ENCODE results near the gene SLCO1A2. TPM values are rescaled to one million over a fixed set of nuclear protein-coding genes. Genes with fewer than 3 reads are reported as not detected.
"Not testable (repeated sequence)": the region's sequence is repeated elsewhere in the genome, so short reads cannot be mapped to it uniquely, and the experiment has no call there.

The SLCO1A2 gene, protein sequence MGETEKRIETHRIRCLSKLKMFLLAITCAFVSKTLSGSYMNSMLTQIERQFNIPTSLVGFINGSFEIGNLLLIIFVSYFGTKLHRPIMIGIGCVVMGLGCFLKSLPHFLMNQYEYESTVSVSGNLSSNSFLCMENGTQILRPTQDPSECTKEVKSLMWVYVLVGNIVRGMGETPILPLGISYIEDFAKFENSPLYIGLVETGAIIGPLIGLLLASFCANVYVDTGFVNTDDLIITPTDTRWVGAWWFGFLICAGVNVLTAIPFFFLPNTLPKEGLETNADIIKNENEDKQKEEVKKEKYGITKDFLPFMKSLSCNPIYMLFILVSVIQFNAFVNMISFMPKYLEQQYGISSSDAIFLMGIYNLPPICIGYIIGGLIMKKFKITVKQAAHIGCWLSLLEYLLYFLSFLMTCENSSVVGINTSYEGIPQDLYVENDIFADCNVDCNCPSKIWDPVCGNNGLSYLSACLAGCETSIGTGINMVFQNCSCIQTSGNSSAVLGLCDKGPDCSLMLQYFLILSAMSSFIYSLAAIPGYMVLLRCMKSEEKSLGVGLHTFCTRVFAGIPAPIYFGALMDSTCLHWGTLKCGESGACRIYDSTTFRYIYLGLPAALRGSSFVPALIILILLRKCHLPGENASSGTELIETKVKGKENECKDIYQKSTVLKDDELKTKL
- total RNA-seq (2022) (1.1 and 1.2 TPM in 2 replicates), Bru-seq, nascent RNA (percentile 30 among the genes with signal in this experiment), BruChase-seq, experiment 1, labeled RNA remaining after a 2-hour chase (percentile 35 among the genes with signal in this experiment), BruChase-seq, experiment 2, labeled RNA remaining after a 6-hour chase (percentile 30 among the genes with signal in this experiment)
- long read RNA-seq: 0 reads

DNA sequence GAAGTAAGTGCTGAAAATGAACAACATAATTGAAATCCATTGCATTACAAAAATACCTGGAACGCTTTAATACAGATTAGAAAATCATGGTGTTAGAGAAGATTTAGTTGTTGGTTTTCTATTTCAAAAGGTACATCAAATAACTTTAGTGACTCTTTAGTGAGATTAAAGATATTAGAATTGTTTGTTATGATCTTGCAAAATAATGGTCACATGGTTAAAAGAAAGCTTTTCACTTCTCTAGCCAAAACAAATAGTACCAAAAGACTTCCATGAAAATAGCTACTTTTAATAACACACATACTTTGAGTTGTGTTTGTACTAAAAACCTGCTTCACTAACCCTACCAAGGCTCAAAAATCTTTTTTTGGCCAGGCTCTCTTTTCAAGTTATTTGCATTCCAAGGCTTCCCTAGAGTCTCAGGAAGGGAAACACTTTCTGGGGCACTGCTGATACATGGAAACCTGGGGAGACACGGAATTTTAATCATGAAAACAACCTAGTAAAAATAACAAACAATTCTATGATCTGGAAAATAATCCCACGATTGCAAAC is at the start of gene SLCO1A2:
Gene SLCO1A2, minus strand, starts transcription at position 147 of the 555 bp plus-strand sequence. CDS start 270 bp downstream, outside the sequence.
- BruUV-seq (replicated peaks): no TSS peak
- POLR2A ChIA-PET: no interaction called here

DNA sequence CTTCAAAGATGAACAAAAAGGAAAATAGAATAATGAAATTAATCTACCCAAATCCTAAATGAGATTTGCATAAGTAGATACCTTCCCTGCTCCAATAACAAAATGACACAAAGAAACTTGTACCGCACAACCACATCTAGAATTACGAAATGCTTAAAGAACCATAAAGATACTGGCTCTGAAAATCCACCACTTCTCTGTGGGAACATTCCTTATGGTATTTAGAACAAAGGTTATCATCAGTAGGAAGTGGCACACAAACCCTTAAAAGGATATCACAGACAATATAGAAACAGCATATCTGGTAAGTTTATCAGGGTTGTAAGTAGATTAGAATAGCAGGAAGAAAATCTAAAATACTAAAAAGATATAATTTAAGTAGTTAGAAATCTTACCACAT is 49.5 kb upstream of the SLCO1A2 start:
- peaks cover 14% of the 10 kb centered on the region for H3K4me1 ChIP-seq
- intact Hi-C loops (cut with micrococcal nuclease; ENCODE audit: unreplicated experiment): no loop called here
- peaks cover 4% of the 10 kb centered on the region for H3K27me3 Mint-ChIP-seq (ENCODE audit: insufficient read depth, unreplicated experiment)
- no peaks in the 10 kb centered on the region for H3K9me3 ChIP-seq
- TF ChIP-seq, protein P1, sequence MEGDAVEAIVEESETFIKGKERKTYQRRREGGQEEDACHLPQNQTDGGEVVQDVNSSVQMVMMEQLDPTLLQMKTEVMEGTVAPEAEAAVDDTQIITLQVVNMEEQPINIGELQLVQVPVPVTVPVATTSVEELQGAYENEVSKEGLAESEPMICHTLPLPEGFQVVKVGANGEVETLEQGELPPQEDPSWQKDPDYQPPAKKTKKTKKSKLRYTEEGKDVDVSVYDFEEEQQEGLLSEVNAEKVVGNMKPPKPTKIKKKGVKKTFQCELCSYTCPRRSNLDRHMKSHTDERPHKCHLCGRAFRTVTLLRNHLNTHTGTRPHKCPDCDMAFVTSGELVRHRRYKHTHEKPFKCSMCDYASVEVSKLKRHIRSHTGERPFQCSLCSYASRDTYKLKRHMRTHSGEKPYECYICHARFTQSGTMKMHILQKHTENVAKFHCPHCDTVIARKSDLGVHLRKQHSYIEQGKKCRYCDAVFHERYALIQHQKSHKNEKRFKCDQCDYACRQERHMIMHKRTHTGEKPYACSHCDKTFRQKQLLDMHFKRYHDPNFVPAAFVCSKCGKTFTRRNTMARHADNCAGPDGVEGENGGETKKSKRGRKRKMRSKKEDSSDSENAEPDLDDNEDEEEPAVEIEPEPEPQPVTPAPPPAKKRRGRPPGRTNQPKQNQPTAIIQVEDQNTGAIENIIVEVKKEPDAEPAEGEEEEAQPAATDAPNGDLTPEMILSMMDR (IDR thresholded peaks at IDR 0.05; ENCODE audit: insufficient read depth in 1 of 2, low read depth in 1 of 2, low read length in 1 of 2, severe bottlenecking in 1 of 2, unreplicated experiment in 1 of 2): no peak
- no peaks in the 10 kb centered on the region for H3K27me3 ChIP-seq (replicated peaks; ENCODE audit: control insufficient read depth, insufficient read depth, low read length)
- no peak overlapping the region for H3K4me3 ChIP-seq (ENCODE audit: low read depth, low read length)
- no peaks in the 10 kb centered on the region for H3K36me3 ChIP-seq (ENCODE audit: control insufficient read depth, insufficient read depth, low read length)
- BruUV-seq (replicated peaks): no TSS peak
- CTCF ChIA-PET: no interaction called here
- H3K4me3 Mint-ChIP-seq (ENCODE audit: unreplicated experiment): no peak overlapping the region
- H3K9me3 Mint-ChIP-seq (ENCODE audit: unreplicated experiment): peaks cover 10% of the 10 kb centered on the region
- POLR2A ChIA-PET: no interaction called here
- no peak overlapping the region for H3K27ac Mint-ChIP-seq (ENCODE audit: unreplicated experiment)
- peaks cover 12% of the 10 kb centered on the region for H3K4me1 Mint-ChIP-seq (ENCODE audit: low read depth, unreplicated experiment)
- H3K36me3 Mint-ChIP-seq (ENCODE audit: insufficient read depth, unreplicated experiment): no peaks in the 10 kb centered on the region
- no peak for DNase-seq

More for the DNA sequence above, at the start of gene SLCO1A2:
- peaks cover 22% of the 10 kb centered on the region for H3K9me3 ChIP-seq
- no peaks in the 10 kb centered on the region for H3K36me3 ChIP-seq (ENCODE audit: control insufficient read depth, insufficient read depth, low read length)
- Mint-ChIP-seq H3K9me3 (ENCODE audit: unreplicated experiment) (peaks cover 20% of the 10 kb centered on the region), H3K4me1 (ENCODE audit: low read depth, unreplicated experiment) (no peaks in the 10 kb centered on the region), H3K27ac (ENCODE audit: unreplicated experiment) (no peak within 1 kb of the TSS), H3K36me3 (ENCODE audit: insufficient read depth, unreplicated experiment) (no peaks in the 10 kb centered on the region), H3K4me3 (ENCODE audit: unreplicated experiment) (no peak within 1 kb of the TSS), H3K27me3 (ENCODE audit: insufficient read depth, unreplicated experiment) (peaks cover 10% of the 10 kb centered on the region)
- TF ChIP-seq, protein P1 (IDR thresholded peaks at IDR 0.05; ENCODE audit: insufficient read depth in 1 of 2, low read depth in 1 of 2, low read length in 1 of 2, severe bottlenecking in 1 of 2, unreplicated experiment in 1 of 2): no peak
- H3K4me1 ChIP-seq: no peaks in the 10 kb centered on the region
- H3K27me3 ChIP-seq (replicated peaks; ENCODE audit: control insufficient read depth, insufficient read depth, low read length): no peaks in the 10 kb centered on the region
- no peak within 1 kb of the TSS for H3K4me3 ChIP-seq (ENCODE audit: low read depth, low read length)
- DNase-seq: no peak
- CTCF ChIA-PET: no interaction called here
- intact Hi-C loops (cut with micrococcal nuclease; ENCODE audit: unreplicated experiment): no loop called here

DNA sequence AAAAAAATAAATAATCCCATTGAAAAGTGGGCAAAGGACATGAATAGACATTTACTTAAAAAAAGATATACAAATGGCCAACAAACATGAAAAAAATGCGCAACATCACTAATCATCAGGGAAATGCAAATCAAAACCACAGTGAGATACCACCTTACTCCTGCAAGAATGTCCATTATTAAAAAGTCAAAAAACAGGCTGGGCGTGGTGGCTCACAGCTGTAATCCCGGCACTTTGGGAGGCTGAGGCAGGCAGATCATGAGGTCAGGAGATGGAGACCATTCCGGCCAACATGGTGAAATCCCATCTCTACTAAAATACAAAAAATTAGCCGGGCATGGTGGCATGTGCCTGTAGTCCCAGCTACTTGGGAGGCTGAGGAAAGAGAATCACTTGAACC is 46.6 kb upstream of the SLCO1A2 start:
- BruUV-seq (replicated peaks); H3K27ac Mint-ChIP-seq (ENCODE audit: unreplicated experiment); H3K9me3 ChIP-seq; intact Hi-C loops (cut with micrococcal nuclease; ENCODE audit: unreplicated experiment); H3K9me3 Mint-ChIP-seq (ENCODE audit: unreplicated experiment); H3K4me3 Mint-ChIP-seq (ENCODE audit: unreplicated experiment); H3K4me3 ChIP-seq (ENCODE audit: low read depth, low read length); POLR2A ChIA-PET; DNase-seq; H3K27me3 Mint-ChIP-seq (ENCODE audit: insufficient read depth, unreplicated experiment); H3K36me3 ChIP-seq (ENCODE audit: control insufficient read depth, insufficient read depth, low read length); CTCF ChIA-PET; H3K27me3 ChIP-seq (replicated peaks; ENCODE audit: control insufficient read depth, insufficient read depth, low read length); H3K36me3 Mint-ChIP-seq (ENCODE audit: insufficient read depth, unreplicated experiment): not testable (repeated sequence)
- H3K4me1 ChIP-seq: peaks cover 14% of the 10 kb centered on the region
- H3K4me1 Mint-ChIP-seq (ENCODE audit: low read depth, unreplicated experiment): peaks cover 12% of the 10 kb centered on the region
